HepG2 (cell line): ENCODE measurements around the gene CHTF18. TPM values are rescaled to one million over a fixed set of nuclear protein-coding genes. Genes with fewer than 3 reads are reported as not detected.

Source experiments
- ATAC-seq: fragments of 200-7000 bp; cut with Tn5 transposase; 3 replicates; pipeline ENCODE4 v1.9.1; 2020; ENCODE audit warnings: mild to moderate bottlenecking, moderate library complexity
- BruUV-seq: library from RNA; stranded (reverse); fragments of 400-500 nt; replicated peaks from 2 replicates; lab custom pipeline; 2021; lab: Mats Ljungman, UMichigan
- CTCF ChIA-PET: fragments of 300-600 bp; formaldehyde crosslinking; extraction: SDS; loops from one replicate; lab custom pipeline; 2021; ENCODE audit warnings: low total read pairs, inconsistent platforms, low intra/inter-chr PET ratio; lab: Yijun Ruan, JAX
- POLR2A ChIA-PET: fragments of 350-600 bp; sonication (Branson Sonifier 250); formaldehyde crosslinking; loops from one replicate; lab custom pipeline; 2020; ENCODE audit warnings: antibody characterized with exemption, inconsistent platforms; lab: Yijun Ruan, JAX
- DNase-seq: peaks from one replicate; pipeline ENCODE4 v3.0.0-alpha.2; 2015; ENCODE audit warnings: low spot score
- FAIRE-seq: peaks from 3 replicates; lab custom pipeline; 2011; peaks lifted over from hg19 to GRCh38; lab: Jason Lieb, UNC
- H2AFZ ChIP-seq: one replicate; pipeline ENCODE4 v1.6.1; 2011; ENCODE audit warnings: low read length, inconsistent platforms
- H3K27ac ChIP-seq: fragments of 300-600 bp; 3 replicates; pipeline ENCODE4 v1.8.0; 2011; ENCODE audit warnings: mixed run types, mild to moderate bottlenecking, mixed read lengths, low read length, inconsistent platforms; ENCODE audit not compliant: insufficient read depth; ENCODE audit errors: extremely low read length
- H3K27me3 ChIP-seq, 2 experiments: fragments of 200-600 bp in 1 of 2; 2 replicates in 1 of 2; 3 replicates in 1 of 2; pipeline versions ENCODE4 v1.6.0 to v1.8.0; 2011; ENCODE audit warnings: low read length in 2 of 2, mild to moderate bottlenecking in 2 of 2, moderate library complexity in 2 of 2, inconsistent platforms in 1 of 2; ENCODE audit not compliant: insufficient read depth in 2 of 2, control insufficient read depth in 1 of 2
- H3K36me3 ChIP-seq, 2 experiments: fragments of 200-600 bp in 1 of 2; replicated peaks in 1 of 2; 2 replicates in 1 of 2; 3 replicates in 1 of 2; pipeline versions ENCODE4 v1.5.1 to v1.8.0; 2011; ENCODE audit warnings: low read length in 2 of 2, inconsistent platforms in 1 of 2; ENCODE audit not compliant: insufficient read depth in 2 of 2, control insufficient read depth in 1 of 2
- H3K4me1 ChIP-seq: 2 replicates; pipeline ENCODE4 v1.5.1; 2012; ENCODE audit warnings: low read length, inconsistent platforms; ENCODE audit not compliant: insufficient read depth
- H3K4me2 ChIP-seq: 2 replicates; pipeline ENCODE4 v1.6.0; 2011; ENCODE audit warnings: low read depth, low read length, inconsistent platforms
- H3K4me3 ChIP-seq, 3 experiments: fragments of 200-600 bp in 1 of 3; sonication (generic), shearing (Covaris generic) in 1 of 3; replicated peaks in 1 of 3; 2 replicates each; pipeline ENCODE4 v1.5.1; 2011 to 2016; ENCODE audit warnings: low read length in 3 of 3, inconsistent platforms in 2 of 3, low read depth in 2 of 3, mild to moderate bottlenecking in 2 of 3, control low read depth in 1 of 3, mixed read lengths in 1 of 3; ENCODE audit not compliant: insufficient read depth in 1 of 3
- H3K79me2 ChIP-seq: one replicate; pipeline ENCODE4 v1.6.1; 2011; ENCODE audit warnings: low read length, inconsistent platforms; ENCODE audit not compliant: insufficient read depth
- H3K9ac ChIP-seq: 2 replicates; pipeline ENCODE4 v1.6.0; 2011; ENCODE audit warnings: mild to moderate bottlenecking, low read depth, low read length, inconsistent platforms; ENCODE audit not compliant: insufficient read depth
- H3K9me3 ChIP-seq: 2 replicates; pipeline ENCODE4 v1.5.1; 2012; ENCODE audit warnings: mild to moderate bottlenecking, low read length
- H4K20me1 ChIP-seq: 2 replicates; pipeline ENCODE4 v1.6.0; 2011; ENCODE audit warnings: inconsistent platforms, mild to moderate bottlenecking, low read length, moderate library complexity; ENCODE audit not compliant: insufficient read depth
- AGO1 ChIP-seq: fragments of 200-400 bp; formaldehyde crosslinking; IDR thresholded peaks from 2 replicates; pipeline ENCODE4 v1.6.1; 2017; ENCODE audit warnings: mild to moderate bottlenecking, low read depth, low read length, moderate library complexity; ENCODE audit not compliant: poor library complexity, severe bottlenecking
- AGO2 ChIP-seq: fragments of 200-400 bp; formaldehyde crosslinking; optimal IDR thresholded peaks from 2 replicates; pipeline ENCODE3; 2017; ENCODE audit warnings: mild to moderate bottlenecking, low read depth, low read length, moderate library complexity
- AKAP8 ChIP-seq: sonication (generic); formaldehyde crosslinking; IDR thresholded peaks from 2 replicates; pipeline ENCODE4 v1.5.1; 2020; ENCODE audit warnings: mild to moderate bottlenecking, missing genetic modification reagents
- ZC3H13 ChIP-seq: sonication (generic); formaldehyde crosslinking; IDR thresholded peaks from 2 replicates; pipeline ENCODE4 v1.8.1; 2023; ENCODE audit warnings: mild to moderate bottlenecking, missing genetic modification reagents, moderate library complexity
- ZNF10 ChIP-seq: sonication (generic); formaldehyde crosslinking; IDR thresholded peaks from 2 replicates; pipeline ENCODE4 v1.4.0; 2020; ENCODE audit warnings: mild to moderate bottlenecking, low read depth, missing genetic modification reagents, borderline replicate concordance
- ZNF451 ChIP-seq: sonication (generic); formaldehyde crosslinking; IDR thresholded peaks from 2 replicates; pipeline ENCODE4 v1.5.0; 2020; ENCODE audit warnings: mild to moderate bottlenecking, missing genetic modification reagents
- ZNF530 ChIP-seq: sonication (generic); formaldehyde crosslinking; IDR thresholded peaks from 2 replicates; pipeline ENCODE4 v1.5.0; 2020; ENCODE audit warnings: low read depth, mild to moderate bottlenecking, missing genetic modification reagents
- WGBS: methylation state at CpG from one replicate; pipeline ENCODE4 v1.1.6; 2017; ENCODE audit warnings: low lambda C conversion rate; 5-methylcytosine and 5-hydroxymethylcytosine counted together
- in situ Hi-C: cut with HindIII; loops from 2 replicates; pipeline ENCODE4 v1.10.0; 2017; ENCODE audit warnings: low pct_unique_long_range_greater_than_20kb; ENCODE audit not compliant: extremely low pct_ligation_motif_present
- intact Hi-C: fragments of 100-400 bp; cut with micrococcal nuclease; formaldehyde crosslinking; loops from one replicate; pipeline ENCODE4 v1.10.0; 2022; ENCODE audit not compliant: unreplicated experiment
- polyA plus RNA-seq, 8 experiments: library from polyadenylated mRNA; depleted of rRNA in 3 of 8; stranded (reverse) in 7 of 8; unstranded in 1 of 8; fragments of >200 nt; fragmentation: Illumina TruSeq in 4 of 8; extraction: Trizol in 4 of 8; gene quantifications; 2 replicates each; pipeline versions ENCODE4 v1.2.1 to v1.2.3, GENCODE V29; 2011 to 2016; ENCODE audit warnings: low read depth in 4 of 8, missing spikeins in 1 of 8, mixed read lengths in 1 of 8; ENCODE audit not compliant: insufficient read depth in 1 of 8
- total RNA-seq, 5 experiments: library from RNA; depleted of rRNA; stranded (reverse); fragments of >200 nt; fragmentation: Illumina TruSeq; extraction: Trizol; gene quantifications; 2 replicates each; pipeline ENCODE4 v1.2.3, GENCODE V29; 2016; ENCODE audit warnings: low read depth in 1 of 5

Gene CHTF18
- total and polyA plus RNA-seq, 2 of the 13 experiments (the other 11 are each of a cell fraction or from before 2014, with no cell fraction given), result 8.6 to 22.9 TPM

DNA sequence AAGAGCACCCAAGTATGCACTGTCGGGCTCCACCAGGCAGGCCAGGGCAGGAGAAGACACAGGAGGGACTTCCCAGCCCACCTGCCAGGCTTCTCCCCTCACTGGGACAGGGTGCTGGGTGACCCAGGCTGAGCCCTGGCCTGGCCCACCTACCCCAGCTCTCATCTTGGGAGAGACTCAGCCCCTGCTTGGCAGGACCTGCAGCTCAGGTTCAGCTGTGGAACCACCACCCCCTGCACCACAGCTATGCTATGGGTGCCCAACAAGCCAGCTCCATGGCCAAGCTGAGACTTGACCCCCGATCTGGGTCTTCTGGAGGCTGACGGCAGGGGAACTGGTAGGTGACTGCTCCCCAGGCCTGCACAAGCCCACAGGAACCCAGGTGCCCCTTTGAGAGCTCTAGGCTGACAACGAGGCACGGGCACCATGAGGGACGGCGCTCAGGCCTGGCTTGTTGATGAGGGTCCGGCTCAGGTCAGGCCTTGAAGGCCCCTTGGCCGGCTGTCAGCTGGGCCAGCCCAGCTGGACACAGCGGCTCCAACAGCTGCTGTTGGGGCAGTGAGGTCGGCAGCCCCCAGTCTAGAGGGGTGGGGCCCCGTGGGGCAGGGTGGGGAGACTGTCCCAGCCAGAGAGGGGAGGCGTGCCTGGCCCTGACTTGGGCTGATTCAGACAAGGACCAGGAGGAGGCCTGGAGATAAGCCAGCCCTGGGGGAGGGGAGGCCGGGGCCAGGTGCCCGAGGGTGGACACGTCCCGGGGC is 4.8 kb upstream of the CHTF18 start:
- no peak for FAIRE-seq
- no peak overlapping the region for H2AFZ ChIP-seq
- no peak overlapping the region for H3K4me3 ChIP-seq
- H4K20me1 ChIP-seq, result no peaks in the 10 kb centered on the region
- H3K79me2 ChIP-seq, result no peaks in the 10 kb centered on the region
- TF ChIP-seq ZNF530 (no peak), ZC3H13 (CRISPR knock-in tag) (0 out of 2 replicates have a peak, but pooled peaks have one; percentile 30), AGO2 (peak; percentile 70), AKAP8 (CRISPR knock-in tag) (peak; percentile 30; the same call in 1 of the 2 replicates), AGO1 (peak; percentile 78), ZNF451 (CRISPR knock-in tag) (no peak)
- ChIA-PET POLR2A (interaction anchor here (0.9 kb wide), 1 partner anchor 23 kb away, joined by 3 read pairs; the partner anchor contains the start of gene MSLN), CTCF (no interaction called here)
- no peak overlapping the region for H3K9ac ChIP-seq
- H3K27me3 ChIP-seq, result peaks cover 13 to 44% of the 10 kb centered on the region in 2 experiments
- H3K27ac ChIP-seq, result no peak overlapping the region
- in situ Hi-C loops (no loop called here), intact Hi-C loops (no loop called here)
- H3K36me3 ChIP-seq, result 0 out of 5 replicates have a peak, but pooled peaks cover 0 to 6% of the 10 kb centered on the region in 2 experiments
- peaks cover 5% of the 10 kb centered on the region; the same call in 1 of the 2 replicates for H3K4me1 ChIP-seq
- no peak overlapping the region for H3K4me2 ChIP-seq
- H3K9me3 ChIP-seq, result no peaks in the 10 kb centered on the region
- no TSS peak for BruUV-seq
- DNase-seq, result no peak
- ATAC-seq, result no peak
- 56% methylated on average over 7 of the region's 17 CpGs for WGBS

DNA sequence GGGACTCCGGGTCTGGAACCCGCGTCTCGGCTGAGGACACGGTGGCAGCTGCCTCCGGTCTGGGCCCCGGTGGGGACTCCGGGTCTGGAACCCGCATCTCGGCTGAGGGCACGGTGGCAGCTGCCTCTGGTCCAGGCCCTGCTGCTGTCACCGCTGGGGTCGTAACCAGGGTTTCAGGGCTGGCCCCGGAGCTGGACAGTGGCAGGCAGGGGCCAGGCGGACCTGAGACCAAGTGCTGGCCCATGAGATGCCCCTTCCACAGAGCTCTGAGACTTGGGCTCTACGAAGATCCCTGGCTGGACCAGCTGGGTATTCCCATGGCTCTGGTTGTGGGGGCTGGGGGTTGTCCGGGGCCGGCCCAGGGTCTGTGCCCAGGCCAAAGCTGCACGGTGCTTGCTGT is 4.0 kb upstream of the CHTF18 start:
- ATAC-seq, result no peak
- Histone ChIP-seq H3K4me2 (no peak overlapping the region), H3K36me3 (0 out of 5 replicates have a peak, but pooled peaks cover 0 to 6% of the 10 kb centered on the region in 2 experiments), H2AFZ (no peak overlapping the region), H4K20me1 (no peaks in the 10 kb centered on the region), H3K9ac (no peak overlapping the region), H3K9me3 (no peaks in the 10 kb centered on the region), H3K4me3 (no peak overlapping the region), H3K27ac (no peak overlapping the region), H3K27me3 (peaks cover 11 to 36% of the 10 kb centered on the region in 2 experiments; a peak in 4 of 5 replicates), H3K4me1 (peaks cover 11% of the 10 kb centered on the region), H3K79me2 (peaks cover 3% of the 10 kb centered on the region)
- in situ Hi-C loops (no loop called here), intact Hi-C loops (no loop called here)
- BruUV-seq, result no TSS peak
- CTCF ChIA-PET, result interaction anchor here (2.2 kb wide), 1 partner anchor 72 kb away, joined by 13 read pairs; no protein-coding TSS in a partner anchor
- TF ChIP-seq AGO2, result peak; percentile 50
- no peak for TF ChIP-seq ZNF10
- no peak for DNase-seq
- FAIRE-seq, result no peak
- WGBS, result no CpG with 5 or more reads among the region's 19 CpGs
- POLR2A ChIA-PET, result interaction anchor here (0.9 to 2.0 kb wide), 2 partner anchors 23 to 72 kb away, joined by 3 to 5 read pairs; partner anchors contain the start of gene MSLN
